ENCODE results near the gene PET100. TPM values are rescaled to one million over a fixed set of nuclear protein-coding genes. Genes with fewer than 3 reads are reported as not detected.

Gene PET100
- total RNA-seq, 1 donor: 9.0 TPM

GRCh38 chr19:7645163-7645562 lies 15.6 kb downstream of the PET100 start:
- H3K79me2 ChIP-seq (ENCODE audit: insufficient read depth, low read length): no peaks in the 10 kb centered on the region
- TF ChIP-seq, protein P1, sequence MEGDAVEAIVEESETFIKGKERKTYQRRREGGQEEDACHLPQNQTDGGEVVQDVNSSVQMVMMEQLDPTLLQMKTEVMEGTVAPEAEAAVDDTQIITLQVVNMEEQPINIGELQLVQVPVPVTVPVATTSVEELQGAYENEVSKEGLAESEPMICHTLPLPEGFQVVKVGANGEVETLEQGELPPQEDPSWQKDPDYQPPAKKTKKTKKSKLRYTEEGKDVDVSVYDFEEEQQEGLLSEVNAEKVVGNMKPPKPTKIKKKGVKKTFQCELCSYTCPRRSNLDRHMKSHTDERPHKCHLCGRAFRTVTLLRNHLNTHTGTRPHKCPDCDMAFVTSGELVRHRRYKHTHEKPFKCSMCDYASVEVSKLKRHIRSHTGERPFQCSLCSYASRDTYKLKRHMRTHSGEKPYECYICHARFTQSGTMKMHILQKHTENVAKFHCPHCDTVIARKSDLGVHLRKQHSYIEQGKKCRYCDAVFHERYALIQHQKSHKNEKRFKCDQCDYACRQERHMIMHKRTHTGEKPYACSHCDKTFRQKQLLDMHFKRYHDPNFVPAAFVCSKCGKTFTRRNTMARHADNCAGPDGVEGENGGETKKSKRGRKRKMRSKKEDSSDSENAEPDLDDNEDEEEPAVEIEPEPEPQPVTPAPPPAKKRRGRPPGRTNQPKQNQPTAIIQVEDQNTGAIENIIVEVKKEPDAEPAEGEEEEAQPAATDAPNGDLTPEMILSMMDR (IDR thresholded peaks at IDR 0.05; ENCODE audit: extremely low read depth, low read depth, low read length): no peak
- H3K9me3 ChIP-seq (ENCODE audit: low read depth, low read length): no peaks in the 10 kb centered on the region
- H3K36me3 ChIP-seq (ENCODE audit: insufficient read depth, low read length): no peaks in the 10 kb centered on the region
- no peak overlapping the region for H3K27ac ChIP-seq (ENCODE audit: low read depth, low read length)
- no peaks in the 10 kb centered on the region for H4K20me1 ChIP-seq (ENCODE audit: insufficient read depth, low read length)
- no peak overlapping the region for H3K4me2 ChIP-seq (ENCODE audit: insufficient read depth, low read length)
- no peak overlapping the region for H2AFZ ChIP-seq (ENCODE audit: low read length)
- DNase-seq (ENCODE audit: insufficient read length, low spot score, missing footprints): peak; percentile 80
- H3K27me3 ChIP-seq (ENCODE audit: insufficient read depth, low read length): no peaks in the 10 kb centered on the region
- H3K4me3 ChIP-seq (ENCODE audit: insufficient read depth, low read length): no peak overlapping the region
- no peaks in the 10 kb centered on the region for H3K4me1 ChIP-seq (ENCODE audit: insufficient read depth, low read length)

DNA sequence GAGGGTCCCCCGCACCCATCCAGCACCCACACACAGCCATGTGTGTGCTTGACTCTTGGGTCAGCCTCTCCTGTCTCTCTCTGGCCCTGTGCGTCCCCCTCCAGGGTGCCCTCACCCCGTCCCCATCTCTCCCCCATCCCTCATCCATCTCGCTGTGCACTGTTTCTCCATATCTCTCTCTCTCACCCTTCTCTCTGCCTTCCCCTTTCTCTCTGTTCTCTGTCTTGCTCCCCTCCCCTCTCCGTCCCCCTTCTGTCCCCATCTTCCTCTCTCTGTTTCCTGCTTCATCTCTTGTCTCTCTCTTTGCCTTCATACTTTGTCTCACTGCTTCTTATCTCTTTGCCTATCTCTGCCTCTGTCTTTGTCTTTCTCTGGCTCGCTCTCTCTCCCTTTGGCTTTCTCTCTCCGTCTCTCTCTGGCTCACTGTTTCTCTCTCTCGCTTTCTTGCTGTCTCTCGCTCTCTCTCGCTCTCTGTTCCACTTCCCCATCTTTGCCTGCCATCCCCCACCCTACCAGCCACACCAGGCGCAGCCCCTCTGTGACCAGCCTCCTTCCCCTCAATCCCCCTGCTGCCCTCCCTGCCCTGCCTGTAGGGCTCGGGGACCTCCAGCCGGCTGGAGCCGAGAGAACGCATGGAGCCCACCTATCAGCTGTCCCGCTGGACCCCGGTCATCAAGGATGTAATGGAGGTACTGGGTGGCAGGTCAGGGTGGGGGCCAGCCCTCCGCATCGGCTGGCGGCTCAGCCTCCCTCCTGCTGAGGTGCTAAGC lies 16.2 kb downstream of the PET100 start:
- H4K20me1 ChIP-seq (ENCODE audit: insufficient read depth, low read length): no peaks in the 10 kb centered on the region
- no peak overlapping the region for H2AFZ ChIP-seq (ENCODE audit: low read length)
- no peak overlapping the region for H3K27ac ChIP-seq (ENCODE audit: low read depth, low read length)
- DNase-seq (ENCODE audit: insufficient read length, low spot score, missing footprints): peak; percentile 81
- H3K4me2 ChIP-seq (ENCODE audit: insufficient read depth, low read length): no peak overlapping the region
- H3K4me3 ChIP-seq (ENCODE audit: insufficient read depth, low read length): no peak overlapping the region
- no peaks in the 10 kb centered on the region for H3K27me3 ChIP-seq (ENCODE audit: insufficient read depth, low read length)
- TF ChIP-seq, protein P1 (IDR thresholded peaks at IDR 0.05; ENCODE audit: extremely low read depth, low read depth, low read length): no peak
- H3K36me3 ChIP-seq (ENCODE audit: insufficient read depth, low read length): no peaks in the 10 kb centered on the region
- no peaks in the 10 kb centered on the region for H3K9me3 ChIP-seq (ENCODE audit: low read depth, low read length)
- H3K4me1 ChIP-seq (ENCODE audit: insufficient read depth, low read length): no peaks in the 10 kb centered on the region
- no peaks in the 10 kb centered on the region for H3K79me2 ChIP-seq (ENCODE audit: insufficient read depth, low read length)

DNA sequence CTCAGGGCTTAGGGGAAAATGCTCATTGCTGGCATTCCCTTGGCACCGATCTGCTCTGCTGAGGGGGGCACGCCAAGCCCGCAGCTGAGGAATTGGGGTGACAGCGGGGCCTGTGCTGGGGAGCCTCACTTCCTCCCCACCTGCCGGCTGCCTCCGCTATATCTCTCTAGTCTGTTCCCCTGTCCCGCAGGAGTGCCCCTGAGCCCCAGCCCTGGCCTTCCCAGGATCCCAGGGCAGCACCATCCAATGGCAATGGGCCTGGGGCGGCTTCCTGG lies 16.8 kb downstream of the PET100 start:
- Histone ChIP-seq H4K20me1 (ENCODE audit: insufficient read depth, low read length) (no peaks in the 10 kb centered on the region), H3K4me2 (ENCODE audit: insufficient read depth, low read length) (no peak overlapping the region), H3K79me2 (ENCODE audit: insufficient read depth, low read length) (no peaks in the 10 kb centered on the region), H3K27me3 (ENCODE audit: insufficient read depth, low read length) (no peaks in the 10 kb centered on the region), H3K4me1 (ENCODE audit: insufficient read depth, low read length) (no peaks in the 10 kb centered on the region), H2AFZ (ENCODE audit: low read length) (no peak overlapping the region), H3K4me3 (ENCODE audit: insufficient read depth, low read length) (no peak overlapping the region), H3K27ac (ENCODE audit: low read depth, low read length) (no peak overlapping the region), H3K9me3 (ENCODE audit: low read depth, low read length) (no peaks in the 10 kb centered on the region), H3K36me3 (ENCODE audit: insufficient read depth, low read length) (no peaks in the 10 kb centered on the region)
- TF ChIP-seq, protein P1 (IDR thresholded peaks at IDR 0.05; ENCODE audit: extremely low read depth, low read depth, low read length): no peak
- no peak for DNase-seq (ENCODE audit: insufficient read length, low spot score, missing footprints)

GRCh38 chr19:7647156-7647555 lies 17.6 kb downstream of the PET100 start:
- Histone ChIP-seq H3K4me3 (ENCODE audit: insufficient read depth, low read length) (no peak overlapping the region), H3K27me3 (ENCODE audit: insufficient read depth, low read length) (no peaks in the 10 kb centered on the region), H3K4me2 (ENCODE audit: insufficient read depth, low read length) (no peak overlapping the region), H3K27ac (ENCODE audit: low read depth, low read length) (no peak overlapping the region), H2AFZ (ENCODE audit: low read length) (no peak overlapping the region), H4K20me1 (ENCODE audit: insufficient read depth, low read length) (no peaks in the 10 kb centered on the region), H3K79me2 (ENCODE audit: insufficient read depth, low read length) (no peaks in the 10 kb centered on the region), H3K9me3 (ENCODE audit: low read depth, low read length) (no peaks in the 10 kb centered on the region), H3K4me1 (ENCODE audit: insufficient read depth, low read length) (peaks cover 1% of the 10 kb centered on the region), H3K36me3 (ENCODE audit: insufficient read depth, low read length) (no peaks in the 10 kb centered on the region)
- DNase-seq (ENCODE audit: insufficient read length, low spot score, missing footprints): peak; percentile 8
- TF ChIP-seq, protein P1 (IDR thresholded peaks at IDR 0.05; ENCODE audit: extremely low read depth, low read depth, low read length): no peak

Data from osteoblast (primary cell).